Activated naive CD4-positive, alpha-beta T cell treated with anti-CD3 and anti-CD28 coated beads, Interleukin-2, amount 50 U/mL, for 24 hours (primary cell): Measurements from ENCODE around the gene SNW1.

Source experiments
- H3K27ac Mint-ChIP-seq: one replicate; pipeline ENCODE4 v1.8.0; 2021; ENCODE audit warnings: mild to moderate bottlenecking, mixed read lengths
- H3K27me3 Mint-ChIP-seq: one replicate; pipeline ENCODE4 v1.8.0; 2021; ENCODE audit warnings: mixed read lengths
- H3K36me3 Mint-ChIP-seq: one replicate; pipeline ENCODE4 v1.8.0; 2021; ENCODE audit warnings: mixed read lengths
- H3K4me1 Mint-ChIP-seq: one replicate; pipeline ENCODE4 v1.8.0; 2021; ENCODE audit warnings: mixed read lengths
- H3K4me3 Mint-ChIP-seq: one replicate; pipeline ENCODE4 v1.8.0; 2021; ENCODE audit warnings: mild to moderate bottlenecking, mixed read lengths
- H3K9me3 Mint-ChIP-seq: one replicate; pipeline ENCODE4 v1.8.0; 2021; ENCODE audit warnings: mixed read lengths

The SNW1 gene

GRCh38 chr14:77710364-77710763, 50.6 kb downstream of the SNW1 start:
- H3K27me3 Mint-ChIP-seq, result no peaks in the 10 kb centered on the region
- H3K4me1 Mint-ChIP-seq, result peaks cover 53% of the 10 kb centered on the region
- no peak overlapping the region for H3K27ac Mint-ChIP-seq
- peaks cover 23% of the 10 kb centered on the region for H3K36me3 Mint-ChIP-seq
- H3K4me3 Mint-ChIP-seq, result peak overlapping the region; percentile 97
- no peaks in the 10 kb centered on the region for H3K9me3 Mint-ChIP-seq

DNA sequence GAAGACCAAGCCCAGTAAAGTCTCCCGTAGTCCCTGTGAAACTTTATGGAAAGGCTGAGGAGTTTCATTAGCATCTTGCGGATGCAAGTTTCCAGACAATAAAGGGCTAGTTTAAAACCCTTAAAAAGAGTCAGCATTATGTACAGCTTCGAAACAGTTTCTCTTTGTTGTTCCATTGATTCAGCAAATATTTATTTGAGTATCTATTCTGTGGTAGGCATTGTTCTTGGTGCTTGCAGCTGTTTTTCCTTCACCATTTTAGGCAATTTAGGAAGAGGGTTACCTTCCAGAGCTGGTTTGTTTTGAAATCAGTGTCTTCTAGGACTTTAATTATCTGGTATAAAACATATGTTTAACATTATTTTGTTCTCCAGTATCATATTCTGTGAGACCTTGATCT, 51.5 kb downstream of the SNW1 start:
- Mint-ChIP-seq H3K4me3 (peak overlapping the region; percentile 97), H3K4me1 (peaks cover 49% of the 10 kb centered on the region), H3K27ac (peak overlapping the region; percentile 99), H3K36me3 (peaks cover 16% of the 10 kb centered on the region), H3K9me3 (no peaks in the 10 kb centered on the region), H3K27me3 (no peaks in the 10 kb centered on the region)

GRCh38 chr14:77708749-77709148, 52.2 kb downstream of the SNW1 start:
- H3K36me3 Mint-ChIP-seq, result peaks cover 16% of the 10 kb centered on the region
- H3K9me3 Mint-ChIP-seq, result no peaks in the 10 kb centered on the region
- H3K4me1 Mint-ChIP-seq, result peaks cover 49% of the 10 kb centered on the region
- H3K27ac Mint-ChIP-seq, result peak overlapping the region; percentile 99
- no peaks in the 10 kb centered on the region for H3K27me3 Mint-ChIP-seq
- H3K4me3 Mint-ChIP-seq, result peak overlapping the region; percentile 97

GRCh38 chr14:77707724-77708408, 53.1 kb downstream of the SNW1 start, which contains the start of the genes ALKBH1 and SLIRP:
Gene ALKBH1, minus strand, starts transcription at chr14:77708023. Its CDS starts 19 bp downstream, at chr14:77708004.
Gene SLIRP, plus strand, starts transcription at chr14:77708103. Its CDS starts 9 bp downstream, at chr14:77708112.
- H3K4me3 Mint-ChIP-seq, result peak within 1 kb of the TSS; percentile 97
- H3K27ac Mint-ChIP-seq, result peak within 1 kb of the TSS; percentile 99
- H3K36me3 Mint-ChIP-seq, result peaks cover 16% of the 10 kb centered on the region
- no peaks in the 10 kb centered on the region for H3K9me3 Mint-ChIP-seq
- no peaks in the 10 kb centered on the region for H3K27me3 Mint-ChIP-seq
- H3K4me1 Mint-ChIP-seq, result peaks cover 46% of the 10 kb centered on the region

DNA sequence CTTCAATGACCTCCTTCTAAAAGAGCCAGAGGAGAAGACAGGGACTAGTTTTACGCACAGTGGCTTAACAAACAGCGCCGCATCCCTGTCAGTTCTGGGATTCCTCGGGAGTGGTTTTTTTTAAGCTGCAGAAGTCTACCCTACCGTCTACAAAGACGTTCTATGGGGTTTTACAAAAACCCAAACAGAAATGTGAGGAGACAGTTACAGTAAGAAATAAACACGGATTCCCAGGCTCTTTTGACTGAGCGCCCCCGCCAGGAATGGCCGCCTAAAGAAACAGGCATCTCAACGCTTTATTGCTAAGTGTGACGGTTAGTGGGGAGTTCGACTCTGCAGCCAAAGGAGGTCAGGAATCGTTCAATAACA, 53.6 kb downstream of the SNW1 start:
- H3K36me3 Mint-ChIP-seq, result peaks cover 16% of the 10 kb centered on the region
- peaks cover 43% of the 10 kb centered on the region for H3K4me1 Mint-ChIP-seq
- no peaks in the 10 kb centered on the region for H3K9me3 Mint-ChIP-seq
- H3K27ac Mint-ChIP-seq, result peak overlapping the region; percentile 99
- H3K4me3 Mint-ChIP-seq, result peak overlapping the region; percentile 97
- no peaks in the 10 kb centered on the region for H3K27me3 Mint-ChIP-seq

GRCh38 chr14:77691259-77691658, 69.7 kb downstream of the SNW1 start:
- no peak overlapping the region for H3K4me3 Mint-ChIP-seq
- peaks cover 22% of the 10 kb centered on the region for H3K36me3 Mint-ChIP-seq
- H3K27ac Mint-ChIP-seq, result no peak overlapping the region
- no peaks in the 10 kb centered on the region for H3K9me3 Mint-ChIP-seq
- H3K4me1 Mint-ChIP-seq, result no peaks in the 10 kb centered on the region
- H3K27me3 Mint-ChIP-seq, result no peaks in the 10 kb centered on the region

DNA sequence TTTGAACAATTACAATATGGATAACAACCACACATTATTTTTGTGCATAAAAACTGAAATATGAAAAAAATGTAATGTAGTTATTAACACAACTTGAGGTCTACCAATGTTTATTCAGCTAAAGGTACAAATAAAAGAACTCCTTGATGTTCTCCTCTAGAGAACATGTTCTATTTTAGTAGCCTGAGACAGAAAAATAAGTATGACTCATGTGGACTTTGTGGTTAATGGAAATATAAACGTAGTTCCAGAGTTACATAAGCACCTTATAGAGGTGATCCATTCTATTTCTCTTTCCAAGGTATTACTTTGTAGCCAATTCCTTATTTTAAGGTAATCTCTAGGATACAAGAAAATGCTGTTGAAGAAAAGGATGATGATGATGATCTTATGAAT, 78.8 kb downstream of the SNW1 start:
- Mint-ChIP-seq H3K9me3 (no peaks in the 10 kb centered on the region), H3K4me3 (no peak overlapping the region), H3K27ac (no peak overlapping the region), H3K4me1 (peaks cover 4% of the 10 kb centered on the region), H3K27me3 (no peaks in the 10 kb centered on the region), H3K36me3 (peaks cover 10% of the 10 kb centered on the region)

DNA sequence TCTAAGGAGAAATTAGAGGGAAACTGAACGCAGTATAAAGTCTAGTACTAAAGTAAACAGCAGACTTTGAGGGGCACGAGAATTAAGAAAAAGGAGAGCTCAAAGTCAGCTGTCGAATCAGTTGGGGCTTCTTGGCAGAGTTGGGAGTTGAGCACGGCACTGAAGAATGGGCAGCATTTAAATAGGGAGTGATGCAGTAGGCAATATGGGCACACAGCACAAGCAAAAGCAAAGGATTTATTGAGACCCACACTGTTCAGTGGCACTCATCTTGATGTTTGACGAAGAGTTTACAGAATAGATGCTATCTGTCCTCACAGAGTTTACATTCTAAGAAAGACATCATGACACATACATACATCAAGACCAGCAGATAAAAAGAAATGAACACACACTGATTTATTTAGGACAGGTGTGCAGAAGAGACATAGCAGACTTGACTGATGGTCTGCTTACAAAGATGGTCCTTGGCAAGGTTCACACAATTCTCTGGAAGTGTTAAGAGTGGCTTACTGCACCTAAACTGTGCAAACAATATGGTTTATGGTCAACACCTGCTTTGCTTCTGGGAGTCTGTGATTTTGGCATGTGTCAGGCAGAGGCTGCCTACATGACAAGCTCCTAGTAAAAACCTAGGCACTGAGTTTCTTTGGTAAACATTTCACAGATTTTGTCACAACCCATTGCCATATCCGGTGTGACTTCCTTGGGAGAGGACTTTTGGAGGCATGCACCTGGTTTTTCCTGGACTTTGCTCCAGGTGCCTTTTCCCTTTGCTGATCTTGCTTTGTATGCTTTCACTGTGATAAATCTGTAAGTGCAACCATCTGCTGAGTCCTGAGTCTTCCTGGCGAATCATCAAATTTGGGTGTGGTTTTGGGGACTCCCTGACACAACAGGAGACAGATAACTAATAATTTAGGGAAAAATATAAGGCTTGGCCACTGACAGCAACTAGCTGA, 79.5 kb downstream of the SNW1 start:
- Mint-ChIP-seq H3K36me3 (peaks cover 6% of the 10 kb centered on the region), H3K27ac (no peak overlapping the region), H3K9me3 (no peaks in the 10 kb centered on the region), H3K4me1 (peaks cover 4% of the 10 kb centered on the region), H3K27me3 (no peaks in the 10 kb centered on the region), H3K4me3 (no peak overlapping the region)

DNA sequence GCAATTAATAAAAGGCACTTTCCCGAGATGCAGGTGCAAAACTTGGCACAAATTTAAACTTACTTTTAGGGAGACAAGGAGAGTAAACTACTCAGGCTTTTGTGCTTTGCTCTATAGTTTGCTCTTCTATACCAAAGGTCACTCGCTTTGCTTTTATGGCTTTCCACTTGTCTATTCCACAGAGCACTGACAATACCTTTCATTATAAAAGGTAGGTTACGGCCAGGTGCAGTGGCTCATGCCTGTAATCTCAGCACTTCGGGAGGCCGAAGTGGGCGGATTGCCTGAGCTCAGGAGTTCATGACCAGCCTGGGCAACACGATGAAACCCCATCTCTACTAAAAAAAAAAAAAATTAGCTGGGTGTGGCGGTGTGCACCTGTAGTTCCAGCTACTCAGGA, 86.0 kb downstream of the SNW1 start:
- H3K27ac Mint-ChIP-seq, result no peak overlapping the region
- peaks cover 9% of the 10 kb centered on the region for H3K36me3 Mint-ChIP-seq
- no peaks in the 10 kb centered on the region for H3K4me1 Mint-ChIP-seq
- no peak overlapping the region for H3K4me3 Mint-ChIP-seq
- H3K9me3 Mint-ChIP-seq, result no peaks in the 10 kb centered on the region
- H3K27me3 Mint-ChIP-seq, result no peaks in the 10 kb centered on the region

- Mint-ChIP-seq H3K4me3 (no peak overlapping the region), H3K4me1 (no peaks in the 10 kb centered on the region), H3K36me3 (peaks cover 9% of the 10 kb centered on the region), H3K27me3 (no peaks in the 10 kb centered on the region), H3K9me3 (no peaks in the 10 kb centered on the region), H3K27ac (no peak overlapping the region)
These were observed 87.8 kb downstream of the SNW1 start for GRCh38 chr14:77673193-77673592.
